GM12878 (cell line): ENCODE data around the gene GRIK4.

ENCODE experiments used
- EZH2 ChIP-seq: IDR thresholded peaks from 2 replicates; pipeline ENCODE4 v1.6.1; 2012; ENCODE audit warnings: low read depth, mild to moderate bottlenecking, control low read depth, inconsistent platforms, low read length, borderline replicate concordance; ENCODE audit not compliant: control insufficient read depth
- NBN ChIP-seq: fragments of 450-650 bp; IDR thresholded peaks from 2 replicates; pipeline ENCODE4 v1.6.1; 2016
- POLR2A ChIP-seq: IDR thresholded peaks from 2 replicates; pipeline ENCODE4 v1.6.1; 2011; ENCODE audit warnings: low read depth, mild to moderate bottlenecking, low read length
- TF ChIP-seq, protein P1 (sequence below), 3 experiments: IDR thresholded peaks in 2 of 3; conservative IDR thresholded peaks in 1 of 3; 2 replicates each; pipeline ENCODE4 v1.5.1; 2011; ENCODE audit warnings: low read depth in 3 of 3, low read length in 3 of 3, mild to moderate bottlenecking in 3 of 3, control low read depth in 2 of 3, moderate library complexity in 2 of 3, inconsistent platforms in 1 of 3, mixed read lengths in 1 of 3; ENCODE audit not compliant: control insufficient read depth in 2 of 3, insufficient read depth in 1 of 3; ENCODE audit errors: extremely low read depth in 1 of 3

DNA sequence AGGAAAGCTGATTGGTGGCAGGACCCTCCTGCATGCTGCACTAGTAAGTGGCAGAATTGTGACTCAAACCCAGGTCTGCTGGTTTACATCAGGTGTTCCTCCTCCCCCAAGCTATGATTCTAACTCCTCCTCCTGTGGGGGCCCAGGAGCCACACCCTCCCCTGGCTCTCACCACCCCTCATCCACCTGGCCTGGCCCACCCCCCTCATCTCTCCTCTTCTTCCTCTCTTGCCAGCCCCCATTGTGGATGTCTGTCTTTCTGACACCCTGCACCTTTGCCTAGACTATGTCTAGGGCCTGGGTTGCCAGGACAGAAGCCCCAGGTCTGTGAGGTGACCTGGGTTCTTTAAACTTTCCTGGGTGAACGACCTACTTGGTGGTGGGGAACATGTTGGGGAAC is 59.9 kb downstream of the GRIK4 start:
- TF ChIP-seq, protein P1, sequence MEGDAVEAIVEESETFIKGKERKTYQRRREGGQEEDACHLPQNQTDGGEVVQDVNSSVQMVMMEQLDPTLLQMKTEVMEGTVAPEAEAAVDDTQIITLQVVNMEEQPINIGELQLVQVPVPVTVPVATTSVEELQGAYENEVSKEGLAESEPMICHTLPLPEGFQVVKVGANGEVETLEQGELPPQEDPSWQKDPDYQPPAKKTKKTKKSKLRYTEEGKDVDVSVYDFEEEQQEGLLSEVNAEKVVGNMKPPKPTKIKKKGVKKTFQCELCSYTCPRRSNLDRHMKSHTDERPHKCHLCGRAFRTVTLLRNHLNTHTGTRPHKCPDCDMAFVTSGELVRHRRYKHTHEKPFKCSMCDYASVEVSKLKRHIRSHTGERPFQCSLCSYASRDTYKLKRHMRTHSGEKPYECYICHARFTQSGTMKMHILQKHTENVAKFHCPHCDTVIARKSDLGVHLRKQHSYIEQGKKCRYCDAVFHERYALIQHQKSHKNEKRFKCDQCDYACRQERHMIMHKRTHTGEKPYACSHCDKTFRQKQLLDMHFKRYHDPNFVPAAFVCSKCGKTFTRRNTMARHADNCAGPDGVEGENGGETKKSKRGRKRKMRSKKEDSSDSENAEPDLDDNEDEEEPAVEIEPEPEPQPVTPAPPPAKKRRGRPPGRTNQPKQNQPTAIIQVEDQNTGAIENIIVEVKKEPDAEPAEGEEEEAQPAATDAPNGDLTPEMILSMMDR (IDR thresholded peaks at IDR 0.05 in 2 of 3, conservative IDR thresholded peaks at IDR 0.05 in 1 of 3; ENCODE audit: control insufficient read depth in 2 of 3, extremely low read depth in 1 of 3, insufficient read depth in 1 of 3, low read depth in 3 of 3, low read length in 3 of 3): no peak
- no peak for TF ChIP-seq NBN
- TF ChIP-seq POLR2A: no peak
- no peak for TF ChIP-seq EZH2
